AG09309 (cell line): ENCODE data around the gene IKBKE.

Experiments used
- DNase-seq: peaks from one replicate; pipeline ENCODE4 v3.0.0-alpha.2; 2010; ENCODE audit warnings: low read depth
- H3K4me3 ChIP-seq: 2 replicates; pipeline ENCODE4 v1.5.1; 2011; ENCODE audit warnings: mild to moderate bottlenecking, low read depth, low read length, moderate library complexity; ENCODE audit not compliant: control insufficient read depth
- TF ChIP-seq, protein P1 (sequence below): IDR thresholded peaks from 2 replicates; pipeline ENCODE4 v1.5.1; 2011; ENCODE audit warnings: mild to moderate bottlenecking, low read depth, low read length, inconsistent platforms; ENCODE audit not compliant: insufficient read depth, control insufficient read depth; ENCODE audit errors: missing control alignments

IKBKE gene

DNA sequence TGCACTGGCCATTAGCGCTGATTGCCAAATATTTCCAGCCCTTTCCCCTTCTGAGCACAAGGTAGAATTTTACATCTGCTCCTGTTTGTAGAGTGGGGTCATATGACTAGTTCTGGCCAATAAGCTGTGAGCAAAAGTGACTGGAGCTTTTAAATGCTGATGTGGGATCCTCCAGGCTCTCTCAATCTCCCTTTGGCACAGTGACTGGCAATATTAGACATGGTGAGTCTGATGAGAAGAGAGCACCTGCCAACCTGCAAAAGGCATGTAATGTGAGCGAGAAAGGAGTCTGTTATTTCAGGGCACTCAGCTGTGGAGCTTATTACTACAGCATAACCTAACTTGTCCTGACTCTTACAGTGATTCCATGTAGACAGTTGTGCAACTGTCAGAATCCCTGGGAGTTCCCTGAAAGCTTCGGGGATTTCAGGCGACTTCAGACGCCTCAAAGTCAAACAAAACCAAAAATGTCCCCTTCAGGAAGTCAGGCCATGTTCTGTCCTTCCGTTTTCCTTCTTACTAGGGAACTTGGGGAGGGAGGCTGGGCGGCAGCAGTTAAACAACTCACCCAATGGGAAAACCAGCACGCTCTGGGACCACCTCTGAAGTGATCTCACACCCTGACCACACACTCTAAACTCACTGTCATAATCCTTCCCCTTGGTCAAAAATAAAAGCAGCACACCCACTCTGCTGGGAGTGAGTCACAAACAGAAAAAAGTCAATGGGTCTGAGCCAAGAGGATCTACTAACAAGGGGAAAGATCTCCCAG lies 33.5 kb downstream of the IKBKE start:
- TF ChIP-seq, protein P1, sequence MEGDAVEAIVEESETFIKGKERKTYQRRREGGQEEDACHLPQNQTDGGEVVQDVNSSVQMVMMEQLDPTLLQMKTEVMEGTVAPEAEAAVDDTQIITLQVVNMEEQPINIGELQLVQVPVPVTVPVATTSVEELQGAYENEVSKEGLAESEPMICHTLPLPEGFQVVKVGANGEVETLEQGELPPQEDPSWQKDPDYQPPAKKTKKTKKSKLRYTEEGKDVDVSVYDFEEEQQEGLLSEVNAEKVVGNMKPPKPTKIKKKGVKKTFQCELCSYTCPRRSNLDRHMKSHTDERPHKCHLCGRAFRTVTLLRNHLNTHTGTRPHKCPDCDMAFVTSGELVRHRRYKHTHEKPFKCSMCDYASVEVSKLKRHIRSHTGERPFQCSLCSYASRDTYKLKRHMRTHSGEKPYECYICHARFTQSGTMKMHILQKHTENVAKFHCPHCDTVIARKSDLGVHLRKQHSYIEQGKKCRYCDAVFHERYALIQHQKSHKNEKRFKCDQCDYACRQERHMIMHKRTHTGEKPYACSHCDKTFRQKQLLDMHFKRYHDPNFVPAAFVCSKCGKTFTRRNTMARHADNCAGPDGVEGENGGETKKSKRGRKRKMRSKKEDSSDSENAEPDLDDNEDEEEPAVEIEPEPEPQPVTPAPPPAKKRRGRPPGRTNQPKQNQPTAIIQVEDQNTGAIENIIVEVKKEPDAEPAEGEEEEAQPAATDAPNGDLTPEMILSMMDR, result no peak
- peak; percentile 95 for DNase-seq
- no peak overlapping the region for H3K4me3 ChIP-seq

DNA sequence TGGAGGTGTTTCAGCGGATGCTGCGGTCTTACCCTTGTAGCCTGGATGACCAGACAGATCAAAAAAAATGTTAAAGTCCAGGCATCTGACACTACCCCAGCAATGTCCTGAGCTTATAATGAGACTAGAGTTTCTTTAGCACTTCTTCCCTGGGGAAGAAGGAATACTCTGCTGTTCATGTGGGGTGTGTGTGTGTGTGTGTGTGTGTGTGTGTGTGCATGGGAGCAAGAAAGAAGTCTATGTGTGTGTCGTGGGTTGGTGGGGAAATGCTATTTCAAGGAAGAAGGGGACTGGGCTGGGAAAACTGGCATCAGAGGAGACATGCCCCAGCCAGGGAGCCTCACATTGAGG lies 34.1 kb downstream of the IKBKE start:
- TF ChIP-seq, protein P1, result no peak
- no peak overlapping the region for H3K4me3 ChIP-seq
- no peak for DNase-seq

- H3K4me3 ChIP-seq, result no peak overlapping the region
- TF ChIP-seq, protein P1, result peak; percentile 80
- peak; percentile 34 for DNase-seq
These were observed 35.6 kb downstream of the IKBKE start for GRCh38 chr1:206505702-206506355.

DNA sequence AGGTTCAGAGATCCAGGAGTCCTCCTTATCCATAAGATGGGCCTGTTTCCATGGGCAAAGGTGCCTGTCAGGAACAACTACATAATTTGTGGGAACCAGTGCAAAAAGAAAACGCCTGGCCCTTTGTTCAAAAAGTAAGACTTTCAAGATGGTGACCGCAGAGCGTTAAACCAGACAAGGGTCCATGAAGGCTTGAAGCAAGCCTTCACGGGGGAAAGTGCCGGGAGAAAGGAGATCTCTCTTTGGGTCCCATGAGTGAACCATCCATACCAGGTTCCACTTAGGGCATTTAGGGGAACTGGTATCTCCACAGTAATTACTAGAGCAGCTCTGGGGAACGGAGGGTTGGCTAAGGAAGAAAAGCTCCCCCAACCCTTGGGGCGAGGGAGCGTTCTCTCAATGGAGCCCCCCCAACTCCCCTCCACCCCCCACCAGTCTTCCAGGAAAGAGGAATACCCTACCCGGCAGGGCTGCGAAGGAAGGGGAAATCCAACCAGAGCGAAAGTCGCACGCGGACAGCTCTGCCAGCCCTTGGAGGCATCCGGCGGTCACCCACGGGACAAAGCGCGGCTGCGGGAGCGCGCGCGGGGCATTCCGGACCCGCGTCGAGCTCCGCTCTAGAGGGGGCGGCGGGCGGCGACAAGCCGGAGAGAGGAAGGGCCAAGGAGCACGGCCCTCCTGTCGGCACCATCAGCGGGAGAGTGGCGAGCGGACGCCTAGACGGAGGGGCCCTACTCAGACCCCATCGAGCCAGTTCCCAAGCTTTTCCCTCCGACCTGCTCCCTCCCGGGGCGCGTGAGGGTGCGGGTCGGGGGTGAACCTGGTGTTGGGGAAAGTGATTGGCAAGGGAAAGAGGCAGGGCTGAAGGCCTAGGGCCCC lies 36.4 kb downstream of the IKBKE start:
- peak overlapping the region; percentile 49 for H3K4me3 ChIP-seq
- DNase-seq, result no peak
- TF ChIP-seq, protein P1, result no peak

DNA sequence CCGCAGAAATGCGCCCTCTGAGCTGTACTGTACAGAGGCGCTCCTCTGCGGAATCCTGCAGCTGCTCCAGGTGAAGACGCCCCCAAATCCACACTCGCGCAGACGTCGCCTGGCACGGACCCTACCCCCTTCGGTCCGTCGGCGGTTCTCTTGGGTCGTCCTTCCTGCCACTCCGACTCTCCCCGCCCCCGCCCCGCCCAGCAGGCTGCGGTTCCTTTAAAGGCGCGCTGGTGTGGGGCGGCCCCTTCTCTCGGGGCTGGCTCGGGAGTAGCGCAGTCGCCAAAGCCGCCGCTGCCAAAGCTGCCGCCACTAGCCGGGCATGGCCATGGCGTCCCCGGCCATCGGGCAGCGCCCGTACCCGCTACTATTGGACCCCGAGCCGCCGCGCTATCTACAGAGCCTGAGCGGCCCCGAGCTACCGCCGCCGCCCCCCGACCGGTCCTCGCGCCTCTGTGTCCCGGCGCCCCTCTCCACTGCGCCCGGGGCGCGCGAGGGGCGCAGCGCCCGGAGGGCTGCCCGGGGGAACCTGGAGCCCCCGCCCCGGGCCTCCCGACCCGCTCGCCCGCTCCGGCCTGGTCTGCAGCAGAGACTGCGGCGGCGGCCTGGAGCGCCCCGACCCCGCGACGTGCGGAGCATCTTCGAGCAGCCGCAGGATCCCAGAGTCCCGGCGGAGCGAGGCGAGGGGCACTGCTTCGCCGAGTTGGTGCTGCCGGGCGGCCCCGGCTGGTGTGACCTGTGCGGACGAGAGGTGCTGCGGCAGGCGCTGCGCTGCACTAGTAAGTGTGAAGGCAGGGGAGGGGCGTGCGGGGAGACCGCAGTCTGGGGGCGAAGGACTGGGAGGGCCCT lies 37.2 kb downstream of the IKBKE start, which contains the start of gene RASSF5:
RASSF5 (plus strand) TSS at position 248 of the 846 bp plus-strand sequence; CDS start at position 320, 72 bp downstream.
- no peak for DNase-seq
- H3K4me3 ChIP-seq, result peak within 1 kb of the TSS; percentile 49
- TF ChIP-seq, protein P1, result no peak
